HG02610 (cell line): ENCODE data around the gene ZNF570.

ENCODE experiments used
- ATAC-seq: cut with Tn5 transposase; IDR thresholded peaks from one replicate; pipeline ENCODE4 v1.9.1; 2021; ENCODE audit warnings: mild to moderate bottlenecking, moderate library complexity; ENCODE audit not compliant: unreplicated experiment

Gene ZNF570

GRCh38 chr19:37468961-37469777 lies at the start of gene ZNF570:
Gene ZNF570 (plus strand): TSS chr19:37469356. CDS start chr19:37470355, 999 bp downstream.
- peak; percentile 68 for ATAC-seq

GRCh38 chr19:37452500-37453245 lies 16.5 kb upstream of the ZNF570 start:
- no peak for ATAC-seq

GRCh38 chr19:37466277-37466797 lies 2.8 kb upstream of the ZNF570 start:
- ATAC-seq, result no peak

- ATAC-seq, result peak; percentile 65
These were observed 2.2 kb upstream of the ZNF570 start, which contains the start of gene ZNF569 for GRCh38 chr19:37466798-37467607. Gene ZNF569 (minus strand): TSS chr19:37467444. CDS start chr19:37444921, 22,523 bp downstream.

GRCh38 chr19:37467608-37468090 lies 1.5 kb upstream of the ZNF570 start:
- no peak for ATAC-seq

GRCh38 chr19:37470216-37470615 lies 1.1 kb downstream of the ZNF570 start:
- ATAC-seq, result no peak

- ATAC-seq, result no peak
These were observed 3.0 kb downstream of the ZNF570 start for GRCh38 chr19:37472165-37472564.

GRCh38 chr19:37484406-37485168 lies 15.4 kb downstream of the ZNF570 start:
- no peak for ATAC-seq

- no peak for ATAC-seq
These were observed 23.1 kb downstream of the ZNF570 start for GRCh38 chr19:37492213-37492612.

GRCh38 chr19:37505958-37506386 lies 36.8 kb downstream of the ZNF570 start:
- ATAC-seq, result no peak

GRCh38 chr19:37506387-37507166 lies 37.4 kb downstream of the ZNF570 start, which contains the start of gene ZNF793:
Gene ZNF793 (plus strand): TSS chr19:37506939. CDS start chr19:37523440, 16,501 bp downstream.
- ATAC-seq, result no peak

GRCh38 chr19:37507167-37507464 lies 38.0 kb downstream of the ZNF570 start:
- no peak for ATAC-seq

GRCh38 chr19:37511186-37511585 lies 42.0 kb downstream of the ZNF570 start:
- no peak for ATAC-seq

GRCh38 chr19:37511821-37512220 lies 42.7 kb downstream of the ZNF570 start:
- no peak for ATAC-seq

- no peak for ATAC-seq
These were observed 44.2 kb downstream of the ZNF570 start for GRCh38 chr19:37513397-37513796.

GRCh38 chr19:37519890-37520289 lies 50.7 kb downstream of the ZNF570 start:
- no peak for ATAC-seq

GRCh38 chr19:37537391-37537947 lies 68.3 kb downstream of the ZNF570 start:
- no peak for ATAC-seq
